H1 (cell line): ENCODE results near the gene RRP1. TPM values are rescaled to one million over a fixed set of nuclear protein-coding genes. Genes with fewer than 3 reads are reported as not detected.

Experiments used
- CTCF ChIA-PET: fragments of 300-600 bp; sonication (Branson Sonifier 250); formaldehyde crosslinking; loops from one replicate; lab custom pipeline; 2021; ENCODE audit not compliant: partially characterized antibody; lab: Charles Lee
- POLR2A ChIA-PET: fragments of 300-600 bp; sonication (Branson Sonifier 250); formaldehyde crosslinking; loops from one replicate; lab custom pipeline; 2021; ENCODE audit warnings: inconsistent platforms; ENCODE audit not compliant: partially characterized antibody; lab: Charles Lee
- DNase-seq, 2 experiments: peaks; one replicate each; pipeline versions ENCODE4 v3.0.0 to v3.0.0-alpha.2; 2010 to 2022; ENCODE audit warnings: low spot score in 2 of 2, low read depth in 1 of 2, mixed read lengths in 1 of 2
- FAIRE-seq: peaks from 2 replicates; lab custom pipeline; 2011; peaks lifted over from hg19 to GRCh38; lab: Jason Lieb, UNC
- H2AFZ ChIP-seq: 2 replicates; pipeline ENCODE4 v1.8.1; 2012; ENCODE audit warnings: low read length, inconsistent platforms
- H2AK5ac ChIP-seq: 2 replicates; pipeline ENCODE4 v1.6.1; 2013; ENCODE audit warnings: low read depth, low read length
- H2BK120ac ChIP-seq: replicated peaks from 2 replicates; pipeline ENCODE3; 2013; ENCODE audit warnings: low read depth, low read length, inconsistent platforms
- H2BK12ac ChIP-seq: 2 replicates; pipeline ENCODE4 v1.6.1; 2013; ENCODE audit warnings: low read depth, low read length
- H2BK15ac ChIP-seq: 2 replicates; pipeline ENCODE4 v1.6.1; 2013; ENCODE audit warnings: low read length
- H2BK20ac ChIP-seq: 2 replicates; pipeline ENCODE4 v1.6.1; 2013; ENCODE audit warnings: low read length
- H2BK5ac ChIP-seq: 2 replicates; pipeline ENCODE4 v1.6.1; 2013; ENCODE audit warnings: low read depth, low read length
- H3K14ac ChIP-seq: 2 replicates; pipeline ENCODE4 v1.6.1; 2013; ENCODE audit warnings: inconsistent platforms; ENCODE audit not compliant: insufficient read length
- H3K18ac ChIP-seq: 2 replicates; pipeline ENCODE4 v1.6.1; 2013; ENCODE audit warnings: low read length; ENCODE audit errors: extremely low read depth
- H3K23ac ChIP-seq: 2 replicates; pipeline ENCODE4 v1.6.1; 2013; ENCODE audit warnings: inconsistent platforms; ENCODE audit not compliant: insufficient read length
- H3K23me2 ChIP-seq: 2 replicates; pipeline ENCODE4 v1.6.1; 2013; ENCODE audit warnings: low read depth, low read length
- H3K27ac ChIP-seq: 2 replicates; pipeline ENCODE4 v1.6.1; 2011; ENCODE audit warnings: low read depth, low read length, inconsistent platforms
- H3K27me3 ChIP-seq, 4 experiments: replicated peaks in 1 of 4; 1 replicate in 1 of 4; 2 replicates in 3 of 4; pipeline versions ENCODE4 v1.6.1 to v1.8.1; 2011 to 2013; ENCODE audit warnings: low read length in 3 of 4, mild to moderate bottlenecking in 3 of 4, inconsistent platforms in 2 of 4, mixed read lengths in 2 of 4, moderate library complexity in 1 of 4; ENCODE audit not compliant: control insufficient read depth in 3 of 4, insufficient read depth in 3 of 4; ENCODE audit errors: extremely low read depth in 1 of 4
- H3K36me3 ChIP-seq, 4 experiments: 2 replicates each; pipeline versions ENCODE4 v1.6.1 to v1.8.1; 2011 to 2013; ENCODE audit warnings: mild to moderate bottlenecking in 4 of 4, low read length in 3 of 4, moderate library complexity in 2 of 4, control low read depth in 1 of 4, inconsistent platforms in 1 of 4; ENCODE audit not compliant: insufficient read depth in 4 of 4, control insufficient read depth in 2 of 4
- H3K4ac ChIP-seq: replicated peaks from 2 replicates; pipeline ENCODE3; 2013; ENCODE audit warnings: low read length, low read depth, mixed read lengths, inconsistent platforms; ENCODE audit not compliant: insufficient read length
- H3K4me1 ChIP-seq, 4 experiments: replicated peaks in 1 of 4; 1 replicate in 1 of 4; 2 replicates in 3 of 4; pipeline versions ENCODE4 v1.6.1 to v1.8.1; 2011 to 2013; ENCODE audit warnings: low read length in 3 of 4, inconsistent platforms in 2 of 4, mixed read lengths in 1 of 4; ENCODE audit not compliant: insufficient read depth in 4 of 4, control insufficient read depth in 3 of 4
- H3K4me2 ChIP-seq, 2 experiments: 2 replicates each; pipeline versions ENCODE4 v1.6.1 to v1.8.1; 2011 to 2013; ENCODE audit warnings: low read depth in 2 of 2, low read length in 2 of 2, control low read depth in 1 of 2, inconsistent platforms in 1 of 2, mild to moderate bottlenecking in 1 of 2; ENCODE audit not compliant: insufficient read depth in 1 of 2
- H3K4me3 ChIP-seq, 4 experiments: fragments of 200-600, 300-600 bp in 1 of 4; sonication (generic), shearing (Covaris generic), sonication (Bioruptor Twin) in 1 of 4; 2 replicates each; pipeline versions ENCODE4 v1.5.1 to v1.8.1; 2011 to 2016; ENCODE audit warnings: low read length in 4 of 4, low read depth in 3 of 4, control low read depth in 2 of 4, inconsistent platforms in 2 of 4, mild to moderate bottlenecking in 2 of 4, mixed read lengths in 1 of 4, moderate library complexity in 1 of 4; ENCODE audit not compliant: insufficient read depth in 2 of 4; ENCODE audit errors: extremely low read depth in 1 of 4
- H3K56ac ChIP-seq: replicated peaks from 2 replicates; pipeline ENCODE3; 2013; ENCODE audit warnings: low read depth, mild to moderate bottlenecking, mixed read lengths, low read length, inconsistent platforms; ENCODE audit not compliant: insufficient read length
- H3K79me1 ChIP-seq: 2 replicates; pipeline ENCODE4 v1.6.1; 2013; ENCODE audit warnings: low read depth, low read length, control low read depth
- H3K79me2 ChIP-seq, 2 experiments: 2 replicates each; pipeline versions ENCODE4 v1.6.1 to v1.8.1; 2012 to 2013; ENCODE audit warnings: low read length in 2 of 2, mild to moderate bottlenecking in 2 of 2, inconsistent platforms in 1 of 2; ENCODE audit not compliant: insufficient read depth in 2 of 2, control insufficient read depth in 1 of 2
- H3K9ac ChIP-seq, 4 experiments: replicated peaks in 1 of 4; 1 replicate in 1 of 4; 2 replicates in 3 of 4; pipeline versions ENCODE4 v1.6.1 to v1.8.1; 2011 to 2013; ENCODE audit warnings: low read depth in 3 of 4, low read length in 3 of 4, control low read depth in 2 of 4, mild to moderate bottlenecking in 2 of 4, moderate library complexity in 2 of 4, inconsistent platforms in 1 of 4; ENCODE audit errors: extremely low read depth in 1 of 4
- H3K9me3 ChIP-seq, 2 experiments: 2 replicates each; pipeline versions ENCODE4 v1.6.1 to v1.8.1; 2012 to 2013; ENCODE audit warnings: mild to moderate bottlenecking in 2 of 2, moderate library complexity in 2 of 2, control low read depth in 1 of 2, inconsistent platforms in 1 of 2, low read depth in 1 of 2, low read length in 1 of 2, mixed read lengths in 1 of 2; ENCODE audit not compliant: insufficient read depth in 2 of 2
- H4K20me1 ChIP-seq, 2 experiments: replicated peaks in 1 of 2; 2 replicates each; pipeline versions ENCODE3 to v1.8.1; 2011 to 2013; ENCODE audit warnings: inconsistent platforms in 2 of 2, low read length in 2 of 2, mild to moderate bottlenecking in 1 of 2; ENCODE audit not compliant: insufficient read depth in 2 of 2, control insufficient read depth in 1 of 2
- H4K5ac ChIP-seq: 2 replicates; pipeline ENCODE4 v1.6.1; 2013; ENCODE audit warnings: low read length, low read depth, mixed read lengths, inconsistent platforms; ENCODE audit not compliant: insufficient read length
- H4K8ac ChIP-seq: 2 replicates; pipeline ENCODE4 v1.8.0; 2013; ENCODE audit warnings: mild to moderate bottlenecking, moderate library complexity, low read length, inconsistent platforms; ENCODE audit not compliant: insufficient read depth; ENCODE audit errors: extremely low read depth
- H4K91ac ChIP-seq: replicated peaks from 2 replicates; pipeline ENCODE3; 2013; ENCODE audit warnings: low read length, mixed read lengths, inconsistent platforms; ENCODE audit not compliant: insufficient read length
- BACH1 ChIP-seq: IDR thresholded peaks from 2 replicates; pipeline ENCODE4 v1.6.1; 2012; ENCODE audit warnings: low read length, improper control_type of control experiment
- CTBP2 ChIP-seq: IDR thresholded peaks from 2 replicates; pipeline ENCODE4 v1.7.0; 2011; ENCODE audit warnings: borderline replicate concordance, mild to moderate bottlenecking, moderate library complexity, mixed read lengths, low read length; ENCODE audit not compliant: insufficient read depth, insufficient read length
- GTF2F1 ChIP-seq: IDR thresholded peaks from 2 replicates; pipeline ENCODE4 v1.6.1; 2012; ENCODE audit warnings: low read depth, low read length, improper control_type of control experiment, borderline replicate concordance
- HDAC6 ChIP-seq: IDR thresholded peaks from one replicate; pipeline ENCODE4 v1.7.1; 2012; ENCODE audit warnings: low read depth, mild to moderate bottlenecking, inconsistent platforms, low read length, moderate library complexity
- JUN ChIP-seq: IDR thresholded peaks from 2 replicates; pipeline ENCODE4 v1.6.1; 2011; ENCODE audit warnings: low read depth, mild to moderate bottlenecking, improper control_type of control experiment, low read length
- RAD21 ChIP-seq, 2 experiments: IDR thresholded peaks in 1 of 2; conservative IDR thresholded peaks in 1 of 2; 2 replicates each; pipeline ENCODE4 v1.6.1; 2011; ENCODE audit warnings: low read depth in 2 of 2, low read length in 2 of 2, improper control_type of control experiment in 1 of 2, inconsistent platforms in 1 of 2, mild to moderate bottlenecking in 1 of 2, moderate library complexity in 1 of 2
- RNF2 ChIP-seq: fragments of 200-900, 300-1000 bp; sonication (generic); IDR thresholded peaks from 2 replicates; pipeline ENCODE4 v1.7.1; 2016; ENCODE audit warnings: borderline replicate concordance, low read depth, mild to moderate bottlenecking, antibody characterized with exemption, low read length; ENCODE audit not compliant: poor library complexity, severe bottlenecking; ENCODE audit errors: missing control alignments
- SP1 ChIP-seq: IDR thresholded peaks from 2 replicates; pipeline ENCODE4 v1.6.1; 2011; ENCODE audit warnings: low read depth, low read length
- TAF7 ChIP-seq: optimal IDR thresholded peaks from 2 replicates; pipeline ENCODE3; 2011; ENCODE audit warnings: low read depth, mild to moderate bottlenecking, inconsistent platforms, low read length, moderate library complexity, borderline replicate concordance
- WGBS, 2 experiments: shearing (Covaris generic) in 1 of 2; methylation state at CpG; one replicate each; pipeline versions ENCODE4 v1.1.6 to v1.1.7; 2013 to 2015; ENCODE audit warnings: low lambda C conversion rate in 2 of 2, mixed read lengths in 2 of 2, inconsistent platforms in 1 of 2, low coverage in 1 of 2, missing lambda C conversion rate in 1 of 2; ENCODE audit not compliant: insufficient replicate concordance in 2 of 2, insufficient coverage in 1 of 2, insufficient read length in 1 of 2; ENCODE audit errors: extremely low coverage in 1 of 2, missing lambda C conversion rate in 1 of 2; 5-methylcytosine and 5-hydroxymethylcytosine counted together
- polyA plus RNA-seq, 7 experiments: library from polyadenylated mRNA; depleted of rRNA in 3 of 7; stranded (reverse) in 5 of 7; unstranded in 2 of 7; fragments of >200 nt in 5 of 7; fragments of 200-250 nt in 2 of 7; gene quantifications; 1 replicate in 5 of 7; 2 replicates in 1 of 7; 4 replicates in 1 of 7; pipeline versions ENCODE4 v1.2.1 to v1.2.3, GENCODE V29; 2011 to 2013; ENCODE audit warnings: missing spikeins in 2 of 7, mixed read lengths in 2 of 7
- total RNA-seq: library from RNA; stranded (reverse); fragmentation: NEBNext Ultra II Directional; extraction: Animal tissue kit (Norgen Biotek cat#: 25700); gene quantifications from 2 replicates; pipeline ENCODE4 v1.2.1, GENCODE V29; 2021

The RRP1 gene
- total and polyA plus RNA-seq, 2 of the 8 experiments (the other 6 are each of a cell fraction or from before 2014, with no cell fraction given), result 11.6 to 55.2 TPM

DNA sequence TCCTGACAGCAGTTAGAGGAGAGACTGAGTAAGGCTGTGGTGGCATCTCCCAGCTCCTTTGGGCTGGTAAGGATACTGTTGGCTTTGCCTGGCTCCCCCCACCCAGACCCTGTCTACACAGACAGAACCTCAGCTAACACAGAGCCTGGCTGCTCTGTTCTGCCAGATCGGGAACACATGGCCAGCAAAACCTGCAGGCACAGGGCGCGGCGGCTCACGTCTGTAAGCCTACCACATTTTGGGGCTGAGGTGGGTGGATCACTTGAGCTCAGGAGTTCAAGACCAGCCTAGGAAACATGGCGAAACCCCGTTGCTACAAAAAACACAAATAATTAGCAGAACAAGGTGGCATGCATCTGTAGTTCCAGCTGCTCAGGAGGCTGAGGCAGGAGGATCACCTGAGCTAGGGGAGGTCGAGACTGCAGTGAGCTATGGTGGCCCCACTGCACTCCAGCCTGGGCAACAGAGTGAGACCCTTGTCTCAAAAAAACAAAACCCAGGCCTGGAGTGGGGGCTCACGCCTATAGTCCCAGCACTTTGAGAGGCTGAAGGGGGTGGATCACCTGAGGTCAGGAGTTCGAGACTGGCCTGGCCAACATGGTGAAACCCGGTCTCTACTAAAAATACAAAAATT is 19.9 kb upstream of the RRP1 start:
- Histone ChIP-seq H3K18ac (no peak overlapping the region), H3K79me2 (peaks cover 0 to 5% of the 10 kb centered on the region in 2 experiments; a peak in 1 of 4 replicates), H4K8ac (no peak overlapping the region; the same call in 1 of the 2 replicates)
- TF ChIP-seq RNF2, result no peak
- no peak for TF ChIP-seq JUN
- no peak for TF ChIP-seq RAD21 (IDR thresholded peaks at IDR 0.05 in 1 of 2, conservative IDR thresholded peaks at IDR 0.05 in 1 of 2; ENCODE audit: low read depth in 2 of 2, low read length in 2 of 2)
- no peak for TF ChIP-seq CTBP2
- no peak for TF ChIP-seq TAF7
- TF ChIP-seq HDAC6, result no peak
- no peak for TF ChIP-seq GTF2F1
- no peak for TF ChIP-seq BACH1
- no peak for TF ChIP-seq SP1
- TF ChIP-seq, all 59 proteins: peak for 0
- H4K20me1 ChIP-seq, result peaks cover 0 to 3% of the 10 kb centered on the region in 2 experiments
- H3K14ac ChIP-seq, result no peak overlapping the region
- H2AK5ac ChIP-seq, result no peak overlapping the region
- no peak overlapping the region for H3K23ac ChIP-seq
- H3K4me3 ChIP-seq, result no peak overlapping the region
- no peak overlapping the region for H2BK20ac ChIP-seq
- ChIA-PET CTCF (interaction anchor here (1.3 to 2.8 kb wide), 6 partner anchors 8 to 41 kb away, joined by 3 to 8 read pairs (median 4); no protein-coding TSS in a partner anchor), POLR2A (interaction anchor here (0.8 to 2.6 kb wide), 8 partner anchors 10 to 50 kb away, joined by 3 to 13 read pairs (median 6); partner anchors contain the start of gene PDXK)
- DNase-seq (no peak), FAIRE-seq (no peak)
- H2BK15ac ChIP-seq, result no peak overlapping the region
- H3K27me3 ChIP-seq, result no peaks in the 10 kb centered on the region
- H4K91ac ChIP-seq, result peak overlapping the region; percentile 62
- H3K36me3 ChIP-seq, result peaks cover 8 to 17% (median 10%) of the 10 kb centered on the region in 4 experiments; a peak in 6 of 8 replicates
- no peak overlapping the region for H2BK120ac ChIP-seq
- no peak overlapping the region for H2AFZ ChIP-seq
- no peak overlapping the region for H3K4me2 ChIP-seq
- H3K4me1 ChIP-seq, result peaks cover 0 to 21% (median 15%) of the 10 kb centered on the region in 4 experiments; a peak in 6 of 7 replicates
- H3K56ac ChIP-seq, result no peak overlapping the region
- no peak overlapping the region for H3K4ac ChIP-seq
- 94% methylated on average over 11 of the region's 11 CpGs; no CpG with 5 or more reads in 1 of the 2 experiments for WGBS, 2 experiments
- H2BK12ac ChIP-seq, result no peak overlapping the region; the same call in 1 of the 2 replicates
- H3K9me3 ChIP-seq, result no peaks in the 10 kb centered on the region
- no peak overlapping the region for H4K5ac ChIP-seq
- no peaks in the 10 kb centered on the region; the same call in 1 of the 2 replicates for H3K79me1 ChIP-seq
- H3K23me2 ChIP-seq, result no peaks in the 10 kb centered on the region
- H2BK5ac ChIP-seq, result 0 out of 2 replicates have a peak overlapping the region, but pooled peaks have one; percentile 27
- H3K9ac ChIP-seq, result no peak overlapping the region
- H3K27ac ChIP-seq, result no peak overlapping the region
